Vagina (tissue), 2 donors: Measurements from ENCODE around the gene BAZ2B.

Source experiments
- CTCF ChIP-seq, 3 experiments: fragments of 450-650 bp in 2 of 3; fragments of 200-600 bp in 1 of 3; sonication (generic) in 1 of 3; IDR thresholded peaks; one replicate each; pipeline ENCODE4 v1.5.1; 2017 to 2019; ENCODE audit warnings: antibody characterized with exemption in 3 of 3, mild to moderate bottlenecking in 2 of 3, moderate library complexity in 2 of 3
- POLR2A ChIP-seq, 2 donors: fragments of 450-650 bp; IDR thresholded peaks; one replicate each; pipeline ENCODE4 v1.6.1; 2017; ENCODE audit warnings: antibody characterized with exemption in 2 of 2, mild to moderate bottlenecking in 2 of 2, moderate library complexity in 2 of 2

DNA sequence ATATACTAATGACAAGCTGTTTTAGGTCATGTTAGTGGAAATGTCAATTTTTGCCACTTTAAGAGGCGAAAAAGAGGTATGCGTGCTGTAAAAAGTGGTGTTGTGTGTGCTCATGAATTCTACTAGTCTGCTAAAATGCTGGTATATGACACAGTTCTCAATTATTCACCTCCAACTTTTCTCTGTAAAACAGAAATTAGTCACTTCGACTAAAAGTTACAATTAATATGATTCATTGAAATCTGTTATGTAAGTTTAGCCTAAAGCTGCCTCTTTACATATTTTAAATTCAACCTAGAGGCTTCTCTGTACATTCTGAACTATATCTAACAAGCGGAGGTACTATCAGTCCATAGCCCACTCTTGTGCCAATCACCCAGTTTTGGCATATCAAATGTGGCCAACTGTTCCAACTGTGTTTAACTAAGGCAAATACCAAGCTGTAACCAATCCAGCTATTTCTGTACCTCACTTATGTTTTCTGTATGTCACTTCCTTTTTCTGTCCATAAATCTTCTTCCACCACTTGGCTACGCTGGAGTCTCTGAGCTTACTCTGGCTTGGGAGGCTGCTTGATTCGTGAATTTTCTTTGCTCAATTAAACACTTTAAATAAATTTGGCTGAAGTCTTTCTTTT, 20.8 kb downstream of the BAZ2B start:
- no peak for TF ChIP-seq POLR2A (IDR thresholded peaks at IDR 0.05)
- TF ChIP-seq CTCF (IDR thresholded peaks at IDR 0.05): no peak
